PC-9 (cell line): ENCODE data around the gene UHMK1. TPM values are rescaled to one million over a fixed set of nuclear protein-coding genes. Genes with fewer than 3 reads are reported as not detected.
"Not testable (repeated sequence)": the region's sequence is repeated elsewhere in the genome, so short reads cannot be mapped to it uniquely, and the experiment has no call there.

Experiments
- BruUV-seq: library from RNA; stranded (reverse); fragments of 400-500 nt; replicated peaks from 2 replicates; lab custom pipeline; 2021; lab: Mats Ljungman, UMichigan
- CTCF ChIA-PET: fragments of 300-600 bp; sonication (Branson Sonifier 250); formaldehyde crosslinking; loops from one replicate; lab custom pipeline; 2022; ENCODE audit warnings: antibody characterized with exemption; lab: Charles Lee
- POLR2A ChIA-PET: fragments of 300-600 bp; sonication (Branson Sonifier 250); formaldehyde crosslinking; loops from one replicate; lab custom pipeline; 2022; ENCODE audit warnings: antibody characterized with exemption; ENCODE audit not compliant: unreplicated experiment; lab: Charles Lee
- DNase-seq, 2 experiments: peaks; one replicate each; pipeline versions ENCODE4 v3.0.0 to v3.0.0-alpha.2; 2015 to 2022; ENCODE audit warnings: mixed read lengths in 1 of 2
- H2AFZ ChIP-seq: fragments of 200-600 bp; sonication (generic); 2 replicates; pipeline ENCODE4 v1.8.1; 2017; ENCODE audit warnings: antibody characterized with exemption
- H3F3A ChIP-seq: fragments of 200-600 bp; sonication (generic); 2 replicates; pipeline ENCODE4 v1.8.1; 2017; ENCODE audit warnings: antibody characterized with exemption, mild to moderate bottlenecking, low read depth; ENCODE audit not compliant: insufficient read depth
- H3K27ac ChIP-seq: fragments of 200-600 bp; sonication (generic); 2 replicates; pipeline ENCODE4 v1.6.1; 2016; ENCODE audit warnings: mixed run types
- H3K27me3 ChIP-seq: fragments of 200-600 bp; sonication (generic); 2 replicates; pipeline ENCODE4 v1.6.1; 2016; ENCODE audit warnings: low read depth, mixed run types; ENCODE audit not compliant: insufficient read depth
- H3K36me3 ChIP-seq: fragments of 200-600 bp; sonication (generic); 2 replicates; pipeline ENCODE4 v1.6.1; 2016; ENCODE audit warnings: low read depth, mixed run types
- H3K4me1 ChIP-seq: fragments of 200-600 bp; sonication (generic); replicated peaks from 2 replicates; pipeline ENCODE4 v1.6.1; 2016; ENCODE audit warnings: mixed run types; ENCODE audit not compliant: insufficient read depth
- H3K4me2 ChIP-seq: fragments of 200-600 bp; sonication (generic); 2 replicates; pipeline ENCODE4 v1.6.1; 2017; ENCODE audit warnings: mixed run types
- H3K4me3 ChIP-seq: fragments of 200-600 bp; sonication (generic); 2 replicates; pipeline ENCODE4 v1.6.1; 2016; ENCODE audit warnings: mixed run types
- H3K79me2 ChIP-seq: fragments of 200-600 bp; sonication (generic); 2 replicates; pipeline ENCODE4 v1.6.1; 2017; ENCODE audit warnings: low read depth, mixed run types
- H3K9me2 ChIP-seq: fragments of 200-600 bp; sonication (generic); 2 replicates; pipeline ENCODE4 v1.8.1; 2017; ENCODE audit warnings: mild to moderate bottlenecking; ENCODE audit not compliant: insufficient read depth
- H3K9me3 ChIP-seq: fragments of 200-600 bp; sonication (generic); 2 replicates; pipeline ENCODE4 v1.8.1; 2016; ENCODE audit warnings: low read depth; ENCODE audit not compliant: insufficient read depth
- H4K20me1 ChIP-seq: fragments of 200-600 bp; sonication (generic); 2 replicates; pipeline ENCODE4 v1.8.1; 2017; ENCODE audit not compliant: insufficient read depth
- CTCF ChIP-seq: fragments of 200-600 bp; sonication (generic); conservative IDR thresholded peaks from 2 replicates; pipeline ENCODE4 v1.6.1; 2017; ENCODE audit warnings: mixed run types, antibody characterized with exemption, mild to moderate bottlenecking, moderate library complexity
- EZH2 ChIP-seq: fragments of 200-600 bp; sonication (generic); IDR thresholded peaks from 2 replicates; pipeline ENCODE4 v1.8.0; 2017; ENCODE audit warnings: antibody characterized with exemption, low read depth
- intact Hi-C: fragments of 100-400 bp; cut with micrococcal nuclease; formaldehyde crosslinking; loops from one replicate; pipeline ENCODE4 v1.10.0; 2022; ENCODE audit not compliant: unreplicated experiment
- total RNA-seq: library from RNA; stranded (reverse); gene quantifications from 2 replicates; pipeline ENCODE4 v1.2.3, GENCODE V29; 2021

The UHMK1 gene
- total RNA-seq, 1 experiment from 2014 or later: 49.5 TPM

- Histone ChIP-seq H3K27ac (no peak overlapping the region), H4K20me1 (no peaks in the 10 kb centered on the region), H3K4me1 (no peaks in the 10 kb centered on the region), H2AFZ (no peak overlapping the region), H3F3A (no peaks in the 10 kb centered on the region), H3K4me2 (no peak overlapping the region), H3K4me3 (no peak overlapping the region), H3K27me3 (no peaks in the 10 kb centered on the region), H3K36me3 (no peaks in the 10 kb centered on the region), H3K79me2 (no peaks in the 10 kb centered on the region), H3K9me3 (no peaks in the 10 kb centered on the region), H3K9me2 (no peaks in the 10 kb centered on the region)
- intact Hi-C loops: no loop called here
- CTCF ChIA-PET: no interaction called here
- BruUV-seq: no TSS peak
- POLR2A ChIA-PET: no interaction called here
- no peak for DNase-seq
- TF ChIP-seq CTCF (no peak), EZH2 (no peak)
These were observed 10.4 kb upstream of the UHMK1 start for GRCh38 chr1:162487241-162487640.

- Histone ChIP-seq H3K79me2 (no peaks in the 10 kb centered on the region), H2AFZ (no peak overlapping the region), H4K20me1 (no peaks in the 10 kb centered on the region), H3K4me1 (no peaks in the 10 kb centered on the region), H3K4me3 (no peak overlapping the region), H3K9me2 (no peaks in the 10 kb centered on the region), H3K36me3 (no peaks in the 10 kb centered on the region), H3K27ac (no peak overlapping the region), H3K9me3 (no peaks in the 10 kb centered on the region), H3K27me3 (no peaks in the 10 kb centered on the region), H3K4me2 (no peak overlapping the region), H3F3A (no peaks in the 10 kb centered on the region)
- no peak for TF ChIP-seq CTCF
- no peak for TF ChIP-seq EZH2
- intact Hi-C loops: no loop called here
- DNase-seq: no peak
- POLR2A ChIA-PET: no interaction called here
- BruUV-seq: no TSS peak
- CTCF ChIA-PET: no interaction called here
These were observed 9.4 kb upstream of the UHMK1 start for GRCh38 chr1:162488219-162488618.

DNA sequence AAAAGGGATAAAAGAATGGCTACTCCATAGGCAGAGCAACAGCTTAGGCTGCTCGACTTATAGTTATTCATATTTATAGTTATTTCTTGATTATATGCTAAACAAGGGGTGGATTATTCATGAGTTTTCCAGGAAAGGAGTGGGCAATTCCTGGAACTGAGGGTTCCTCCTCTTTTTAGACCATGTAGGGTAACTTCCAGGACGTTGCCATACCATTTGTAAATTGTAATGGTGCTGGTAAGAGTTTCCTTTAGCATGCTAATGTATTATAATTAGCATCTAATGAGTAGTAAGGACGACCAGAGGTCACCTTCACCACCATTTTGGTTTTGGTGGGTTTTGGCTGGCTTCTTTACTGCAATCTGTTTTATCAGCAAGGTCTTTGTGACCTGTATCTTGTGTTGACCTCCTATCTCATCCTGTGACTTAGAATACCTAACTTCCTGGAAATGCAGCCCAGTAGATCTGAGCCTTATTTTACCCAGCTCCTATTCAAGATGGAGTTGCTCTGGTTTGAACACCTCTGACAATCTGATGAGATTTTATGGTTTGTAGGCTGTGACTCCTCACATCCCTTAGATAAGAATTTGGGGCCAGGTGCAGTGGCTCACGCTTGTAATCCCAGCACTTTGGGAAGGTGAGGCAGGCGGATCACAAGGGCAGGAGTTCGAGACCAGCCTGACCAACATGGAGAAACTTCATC is 1.9 kb upstream of the UHMK1 start:
- intact Hi-C loops: loop anchor here (2.0 to 5.0 kb wide), 3 partner anchors 65 to 438 kb away; partner anchors contain the start of gene UAP1
- CTCF ChIA-PET, POLR2A ChIA-PET, H3K9me3 ChIP-seq, H3K27me3 ChIP-seq, DNase-seq, H3K4me2 ChIP-seq, H2AFZ ChIP-seq, H3K4me3 ChIP-seq, H3K36me3 ChIP-seq, BruUV-seq, H3F3A ChIP-seq, H3K9me2 ChIP-seq, H3K27ac ChIP-seq: not testable (repeated sequence)
- Histone ChIP-seq H3K4me1 (0 out of 2 replicates have a peak, but pooled peaks cover 12% of the 10 kb centered on the region), H3K79me2 (peaks cover 33% of the 10 kb centered on the region), H4K20me1 (peaks cover 14% of the 10 kb centered on the region; the same call in 1 of the 2 replicates)
